Cerebellar cortex (tissue), 1 donor: ENCODE measurements around the gene UXS1.

Experiments used
- DNase-seq: peaks from one replicate; pipeline ENCODE4 v3.0.0-alpha.2; 2015; ENCODE audit warnings: low spot score

UXS1 gene

GRCh38 chr2:106044021-106044420 lies 150.1 kb downstream of the UXS1 start:
- DNase-seq: peak; percentile 43
